ENCODE measurements around the gene PLCXD1.
"Not testable (repeated sequence)": the region's sequence is repeated elsewhere in the genome, so short reads cannot be mapped to it uniquely, and the experiment has no call there.

The PLCXD1 gene

GRCh38 chrX:291411-291901 lies 10.3 kb downstream of the PLCXD1 start:
- DNase-seq (ENCODE audit: low spot score), result no peak

- DNase-seq (ENCODE audit: low spot score), result no peak
Observed at GRCh38 chrX:292900-293897, 12.0 kb downstream of the PLCXD1 start.

DNA sequence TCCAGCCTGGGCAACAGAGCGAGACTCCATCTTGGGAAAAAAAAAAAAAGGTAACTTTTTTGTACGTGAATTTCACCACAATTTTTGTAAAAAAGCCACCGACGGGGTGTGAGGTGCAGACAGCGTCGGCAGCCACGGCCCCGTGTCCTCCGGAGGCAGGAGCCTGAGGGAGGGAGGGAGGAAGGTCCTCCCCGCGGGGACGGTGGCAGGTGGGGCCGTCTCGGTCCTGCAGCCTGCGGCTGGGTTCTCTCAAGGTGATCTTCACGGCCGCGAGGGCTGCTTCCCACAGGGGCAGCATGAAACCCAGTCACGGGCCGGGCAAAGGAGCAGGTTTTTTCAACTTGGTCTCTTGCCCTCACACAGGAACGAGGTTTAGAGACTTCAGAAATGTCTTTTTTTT lies 14.0 kb downstream of the PLCXD1 start:
- DNase-seq (ENCODE audit: low spot score), result no peak

DNA sequence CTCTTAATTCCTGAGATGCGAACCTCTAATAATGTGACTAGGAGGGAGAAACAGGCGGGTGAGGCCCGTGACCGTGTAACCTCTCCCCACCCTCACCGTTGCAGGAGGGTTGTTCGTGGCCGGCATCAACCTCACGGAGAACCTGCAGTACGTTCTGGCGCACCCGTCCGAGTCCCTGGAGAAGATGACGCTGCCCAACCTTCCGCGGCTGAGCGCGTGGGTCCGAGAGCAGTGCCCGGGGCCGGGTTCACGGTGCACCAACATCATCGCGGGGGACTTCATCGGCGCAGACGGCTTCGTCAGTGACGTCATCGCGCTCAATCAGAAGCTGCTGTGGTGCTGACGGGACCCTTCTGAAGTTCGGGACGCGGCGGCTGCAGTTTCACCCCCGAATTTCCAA lies 17.8 kb downstream of the PLCXD1 start:
- DNase-seq (ENCODE audit: low spot score), result no peak

DNA sequence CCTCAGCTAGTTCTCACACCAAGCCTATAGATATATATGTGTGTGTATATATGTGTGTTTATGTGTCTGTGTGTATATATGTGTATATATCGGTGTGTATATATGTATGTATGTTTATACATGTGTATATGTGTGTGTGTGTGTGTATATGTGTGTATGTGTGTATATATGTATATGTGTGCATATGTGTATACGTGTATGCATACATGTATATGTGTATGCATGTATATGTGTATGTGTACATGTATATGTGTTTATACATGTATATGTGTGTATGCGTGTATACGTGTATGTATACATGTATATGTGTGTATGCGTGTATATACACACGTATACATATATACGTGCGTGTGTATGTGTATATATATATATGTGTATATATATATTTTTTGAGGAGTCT lies 19.2 kb downstream of the PLCXD1 start:
- no peak for DNase-seq (ENCODE audit: low spot score)

- DNase-seq (ENCODE audit: low spot score), result no peak
Observed at GRCh38 chrX:302975-303374, 21.8 kb downstream of the PLCXD1 start.

DNA sequence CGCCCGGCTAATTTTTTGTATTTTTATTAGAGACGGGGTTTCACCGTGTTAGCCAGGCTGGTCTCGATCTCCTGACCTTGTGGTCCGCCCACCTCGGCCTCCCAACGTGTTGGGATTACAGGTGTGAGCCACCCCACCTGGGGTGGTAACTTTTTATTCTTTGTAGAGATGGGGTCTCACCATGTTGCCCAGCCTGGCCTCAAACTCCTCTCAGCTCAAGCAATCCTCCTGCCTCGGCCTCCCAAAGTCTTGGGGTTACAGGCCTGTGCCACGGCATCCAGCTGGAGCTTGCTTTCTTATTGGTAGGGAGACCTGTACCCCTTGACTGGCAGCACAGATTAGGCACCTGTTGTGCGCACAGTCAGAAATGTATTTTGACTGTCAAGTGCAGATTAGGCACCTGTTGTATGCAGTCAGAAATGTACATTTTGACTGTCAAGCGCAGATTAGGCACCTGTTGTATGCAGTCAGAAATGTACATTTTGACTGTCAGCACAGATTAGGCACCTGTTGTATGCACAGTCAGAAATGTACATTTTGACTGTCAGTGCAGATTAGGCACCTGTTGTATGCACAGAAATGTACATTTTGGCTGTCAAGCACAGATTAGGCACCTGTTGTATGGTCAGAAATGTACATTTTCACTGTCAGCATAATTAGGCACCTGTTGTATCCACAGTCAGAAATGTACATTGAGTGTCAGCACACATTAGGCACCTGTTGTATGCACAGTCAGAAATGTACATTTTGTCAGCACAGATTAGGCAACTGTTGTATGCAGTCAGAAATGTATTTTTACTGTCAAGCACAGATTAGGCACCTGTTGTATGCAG lies 24.8 kb downstream of the PLCXD1 start:
- DNase-seq (ENCODE audit: low spot score), result not testable (repeated sequence)

DNA sequence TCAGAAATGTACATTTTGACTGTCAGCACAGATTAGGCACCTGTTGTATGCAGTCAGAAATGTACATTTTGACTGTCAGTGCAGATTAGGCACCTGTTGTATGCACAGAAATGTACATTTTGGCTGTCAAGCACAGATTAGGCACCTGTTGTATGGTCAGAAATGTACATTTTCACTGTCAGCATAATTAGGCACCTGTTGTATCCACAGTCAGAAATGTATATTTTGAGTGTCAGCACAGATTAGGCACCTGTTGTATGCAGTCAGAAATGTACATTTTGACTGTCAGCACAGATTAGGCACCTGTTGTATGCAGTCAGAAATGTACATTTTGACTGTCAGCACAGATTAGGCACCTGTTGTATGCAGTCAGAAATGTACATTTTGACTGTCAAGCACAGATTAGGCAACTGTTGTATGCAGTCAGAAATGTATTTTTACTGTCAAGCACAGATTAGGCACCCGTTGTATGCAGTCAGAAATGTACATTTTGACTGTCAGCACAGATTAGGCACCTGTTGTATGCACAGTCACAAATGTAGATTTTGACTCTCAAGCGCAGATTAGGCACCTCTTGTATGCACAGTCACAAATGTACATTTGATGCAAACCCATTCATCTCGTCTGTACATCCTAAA lies 25.6 kb downstream of the PLCXD1 start:
- DNase-seq (ENCODE audit: low spot score), result not testable (repeated sequence)

DNA sequence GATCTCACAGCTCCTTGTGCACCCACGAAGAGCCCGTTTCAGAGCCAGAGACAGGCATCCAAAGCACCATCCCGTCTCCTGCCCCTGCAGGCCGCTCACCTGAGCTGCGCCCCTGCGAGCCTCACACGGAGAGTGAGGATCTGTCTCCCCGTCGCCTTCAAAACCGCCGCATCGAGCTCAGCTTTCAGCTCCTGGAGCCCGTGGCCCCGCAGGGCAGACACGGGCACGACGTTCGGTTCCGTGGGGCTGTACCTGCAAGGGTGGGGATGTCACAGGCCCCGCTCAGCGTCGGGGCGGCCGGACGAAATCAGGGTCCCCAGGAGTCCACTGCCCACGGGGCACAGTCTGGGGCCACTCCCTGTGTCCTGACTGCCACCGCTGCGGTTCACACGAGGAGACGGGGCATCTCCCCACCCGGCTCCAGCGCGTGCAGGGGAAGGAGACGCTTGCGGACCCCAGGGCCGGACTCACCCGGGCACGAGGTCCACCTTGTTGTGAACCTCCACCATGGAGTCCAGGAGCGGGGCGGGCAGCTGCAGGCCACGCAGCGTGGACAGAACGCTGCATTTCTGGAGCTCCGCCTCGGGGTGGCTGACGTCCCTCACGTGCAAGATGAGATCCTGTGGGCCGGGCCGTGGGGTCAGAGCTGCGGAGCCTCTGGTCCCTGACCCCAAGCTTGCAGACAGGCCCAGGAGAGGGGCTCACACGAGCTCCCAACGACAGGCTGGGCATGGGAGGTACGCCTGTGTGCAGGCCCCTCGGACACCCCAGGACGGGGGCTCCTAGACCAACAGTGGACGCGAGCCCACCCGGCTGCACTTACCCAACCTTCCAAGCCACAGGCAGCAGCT lies 26.3 kb downstream of the PLCXD1 start:
- no peak for DNase-seq (ENCODE audit: low spot score)

- no peak for DNase-seq (ENCODE audit: low spot score)
Observed at GRCh38 chrX:308821-309520, 27.8 kb downstream of the PLCXD1 start.

- no peak for DNase-seq (ENCODE audit: low spot score)
Observed at GRCh38 chrX:310621-311155, 29.5 kb downstream of the PLCXD1 start.

- no peak for DNase-seq (ENCODE audit: low spot score)
Observed at GRCh38 chrX:311156-312129, 30.3 kb downstream of the PLCXD1 start.

- DNase-seq (ENCODE audit: low spot score), result no peak
Observed at GRCh38 chrX:312621-313331, 31.6 kb downstream of the PLCXD1 start.

- no peak for DNase-seq (ENCODE audit: low spot score)
Observed at GRCh38 chrX:313546-313945, 32.4 kb downstream of the PLCXD1 start.

DNA sequence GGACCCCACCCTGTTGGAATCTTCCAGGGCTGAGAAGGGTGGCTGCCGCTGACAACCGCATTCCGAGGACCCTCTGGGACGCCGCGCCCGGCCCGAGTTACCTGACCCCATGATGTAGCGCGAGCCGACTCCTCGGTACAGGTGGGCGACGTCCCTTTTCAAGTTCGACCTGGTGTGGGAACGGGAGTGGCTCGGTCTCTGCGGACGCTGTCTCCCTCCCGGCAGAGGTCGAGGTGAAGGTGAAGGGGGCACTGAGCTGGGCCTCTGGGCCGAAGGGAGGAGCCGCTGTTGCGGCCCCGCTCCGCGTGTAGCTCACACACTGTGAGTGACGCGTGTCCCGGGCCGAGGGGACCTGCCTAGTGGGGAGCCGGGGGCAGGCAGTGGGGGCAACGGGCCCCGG lies 32.9 kb downstream of the PLCXD1 start:
- no peak for DNase-seq (ENCODE audit: low spot score)

GRCh38 chrX:314781-315595 lies 33.8 kb downstream of the PLCXD1 start:
- no peak for DNase-seq (ENCODE audit: low spot score)

Data from LoVo (cell line).